Measurements from ENCODE around the gene ALLC. TPM values are rescaled to one million over a fixed set of nuclear protein-coding genes. Genes with fewer than 3 reads are reported as not detected.
A peak's percentile ranks its signal among the peaks of the same experiment; 100 is the strongest.

ALLC gene
- polyA plus RNA-seq, 2 of the 4 experiments (the other 2 are of a cell fraction), result not detected

DNA sequence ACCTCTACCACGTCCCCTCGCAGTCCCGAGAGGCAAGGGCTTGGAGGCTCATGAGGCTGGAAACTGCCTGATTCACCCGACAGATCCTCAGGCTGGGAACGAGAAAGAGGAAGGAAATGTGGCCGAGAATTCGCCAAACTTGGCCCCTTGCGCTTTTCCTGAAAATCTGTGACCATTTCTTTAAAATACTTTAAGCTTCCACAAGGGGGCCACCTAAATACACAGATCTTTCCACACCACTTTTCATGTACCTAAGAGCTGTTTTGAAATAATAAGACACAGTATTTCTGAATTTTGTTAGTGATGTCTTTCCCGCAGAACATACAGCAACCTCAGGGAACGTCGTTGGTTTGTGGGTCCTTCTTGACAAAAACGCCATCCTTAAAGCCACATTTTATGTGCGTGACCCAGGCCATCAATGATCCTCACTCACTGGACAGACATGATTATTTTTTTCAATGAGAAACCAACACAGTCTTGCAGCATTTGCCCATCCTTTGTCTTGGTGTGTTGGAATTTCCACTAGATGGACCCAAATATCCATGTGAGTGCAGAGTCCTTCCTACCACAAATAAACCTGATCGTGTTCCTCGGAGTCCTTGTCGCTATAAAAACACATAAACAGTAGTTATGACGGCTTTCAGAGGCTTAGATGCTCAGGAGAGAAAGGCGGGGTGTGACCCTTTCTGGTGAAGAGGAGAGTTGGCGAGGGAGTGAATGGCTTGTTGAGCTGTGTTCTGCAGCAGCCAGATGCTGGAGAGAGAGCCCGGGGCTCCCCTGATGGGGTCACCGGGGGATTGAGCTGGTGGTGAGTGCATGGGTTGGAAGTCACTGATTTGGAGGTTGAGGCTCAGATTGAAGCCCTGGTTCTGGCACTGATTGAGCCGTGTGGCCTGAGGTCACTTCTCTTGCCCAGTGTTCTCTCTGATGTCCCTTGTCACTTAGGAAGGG, 70.4 kb downstream of the ALLC start:
- POLR2A ChIA-PET, result interaction anchor here (0.8 kb wide), 1 partner anchor 10 kb away, joined by 3 read pairs; no protein-coding TSS in a partner anchor
- FAIRE-seq, result no peak
- Histone ChIP-seq H3K9me3 (no peaks in the 10 kb centered on the region), H3K4me3 (no peak overlapping the region), H3K4me1 (peaks cover 8% of the 10 kb centered on the region; the same call in 2 of the 3 replicates), H3K27ac (no peak overlapping the region), H3K4me2 (peak overlapping the region; percentile 47)
- DNase-seq (ENCODE audit: low read depth in 1 of 2, low spot score in 1 of 2), result peak; percentile 56 to 65
- peak in 1 of 2 experiments; percentile 67; a peak in 3 of 6 replicates for ATAC-seq
- WGBS (ENCODE audit: missing lambda C conversion rate), result 22% methylated on average over 22 of the region's 22 CpGs
- TF ChIP-seq GATA3 (IDR thresholded peaks at IDR 0.05; ENCODE audit: borderline replicate concordance), result no peak
- TF ChIP-seq, protein P1, sequence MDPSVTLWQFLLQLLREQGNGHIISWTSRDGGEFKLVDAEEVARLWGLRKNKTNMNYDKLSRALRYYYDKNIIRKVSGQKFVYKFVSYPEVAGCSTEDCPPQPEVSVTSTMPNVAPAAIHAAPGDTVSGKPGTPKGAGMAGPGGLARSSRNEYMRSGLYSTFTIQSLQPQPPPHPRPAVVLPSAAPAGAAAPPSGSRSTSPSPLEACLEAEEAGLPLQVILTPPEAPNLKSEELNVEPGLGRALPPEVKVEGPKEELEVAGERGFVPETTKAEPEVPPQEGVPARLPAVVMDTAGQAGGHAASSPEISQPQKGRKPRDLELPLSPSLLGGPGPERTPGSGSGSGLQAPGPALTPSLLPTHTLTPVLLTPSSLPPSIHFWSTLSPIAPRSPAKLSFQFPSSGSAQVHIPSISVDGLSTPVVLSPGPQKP (IDR thresholded peaks at IDR 0.05; ENCODE audit: low read depth, low read length), result no peak
- no peak for TF ChIP-seq RCOR1 (IDR thresholded peaks at IDR 0.05; ENCODE audit: low read depth, low read length)
- TF ChIP-seq, protein P2, sequence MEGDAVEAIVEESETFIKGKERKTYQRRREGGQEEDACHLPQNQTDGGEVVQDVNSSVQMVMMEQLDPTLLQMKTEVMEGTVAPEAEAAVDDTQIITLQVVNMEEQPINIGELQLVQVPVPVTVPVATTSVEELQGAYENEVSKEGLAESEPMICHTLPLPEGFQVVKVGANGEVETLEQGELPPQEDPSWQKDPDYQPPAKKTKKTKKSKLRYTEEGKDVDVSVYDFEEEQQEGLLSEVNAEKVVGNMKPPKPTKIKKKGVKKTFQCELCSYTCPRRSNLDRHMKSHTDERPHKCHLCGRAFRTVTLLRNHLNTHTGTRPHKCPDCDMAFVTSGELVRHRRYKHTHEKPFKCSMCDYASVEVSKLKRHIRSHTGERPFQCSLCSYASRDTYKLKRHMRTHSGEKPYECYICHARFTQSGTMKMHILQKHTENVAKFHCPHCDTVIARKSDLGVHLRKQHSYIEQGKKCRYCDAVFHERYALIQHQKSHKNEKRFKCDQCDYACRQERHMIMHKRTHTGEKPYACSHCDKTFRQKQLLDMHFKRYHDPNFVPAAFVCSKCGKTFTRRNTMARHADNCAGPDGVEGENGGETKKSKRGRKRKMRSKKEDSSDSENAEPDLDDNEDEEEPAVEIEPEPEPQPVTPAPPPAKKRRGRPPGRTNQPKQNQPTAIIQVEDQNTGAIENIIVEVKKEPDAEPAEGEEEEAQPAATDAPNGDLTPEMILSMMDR (IDR thresholded peaks at IDR 0.05), result peak; percentile 85
- no peak for TF ChIP-seq RFX5 (IDR thresholded peaks at IDR 0.05)
- TF ChIP-seq JUNB (IDR thresholded peaks at IDR 0.05), result no peak
- TF ChIP-seq EP300 (IDR thresholded peaks at IDR 0.05), result no peak
- TF ChIP-seq RAD21 (conservative IDR thresholded peaks at IDR 0.05 in 1 of 2, IDR thresholded peaks at IDR 0.05 in 1 of 2), result peak; percentile 79 to 80
- peak; percentile 59 for TF ChIP-seq SMC3 (IDR thresholded peaks at IDR 0.05)
- CTCF ChIA-PET, result interaction anchor here (0.8 to 5.8 kb wide), 34 partner anchors 9 to 328 kb away, joined by 3 to 66 read pairs (median 4); no protein-coding TSS in a partner anchor

DNA sequence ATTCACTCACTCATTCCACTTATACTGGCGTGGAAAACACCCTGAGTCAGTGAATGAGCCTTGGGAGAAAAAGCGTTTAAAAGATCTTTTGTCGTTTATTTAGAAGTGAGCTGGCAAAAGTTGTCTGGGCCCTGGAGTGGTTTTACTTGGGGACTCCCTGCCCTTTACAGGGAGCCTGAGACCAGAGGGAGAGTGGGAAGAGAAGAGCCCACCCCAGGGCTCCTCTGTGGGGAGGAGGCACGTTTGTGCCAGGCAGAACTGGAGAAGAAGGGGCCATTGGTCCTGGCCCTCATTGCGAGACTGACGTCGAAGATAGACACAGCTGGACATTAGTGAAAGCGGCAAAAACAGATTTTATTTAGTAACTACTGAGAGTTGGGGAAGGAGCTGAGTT, 71.1 kb downstream of the ALLC start:
- DNase-seq (ENCODE audit: low read depth in 1 of 2, low spot score in 1 of 2) (no peak), FAIRE-seq (no peak)

More for the DNA sequence above, 71.1 kb downstream of the ALLC start:
- ATAC-seq, result no peak
- H3K9me3 ChIP-seq, result no peaks in the 10 kb centered on the region
- ChIA-PET CTCF (interaction anchor here (1.0 to 5.8 kb wide), 21 partner anchors 10 to 328 kb away, joined by 3 to 66 read pairs (median 6); no protein-coding TSS in a partner anchor), POLR2A (no interaction called here)
- H3K4me2 ChIP-seq, result no peak overlapping the region
- no peak overlapping the region for H3K4me3 ChIP-seq
- 56% methylated on average over 8 of the region's 8 CpGs for WGBS (ENCODE audit: missing lambda C conversion rate)
- no peak for TF ChIP-seq ESRRA (IDR thresholded peaks at IDR 0.05; ENCODE audit: borderline replicate concordance, low read length)
- TF ChIP-seq NPAS2 (CRISPR knock-in tag; IDR thresholded peaks at IDR 0.05; ENCODE audit: borderline replicate concordance), result no peak
- no peak for TF ChIP-seq HOXA7 (CRISPR knock-in tag; IDR thresholded peaks at IDR 0.05)
- TF ChIP-seq POLR2A (IDR thresholded peaks at IDR 0.05; ENCODE audit: low read length), result no peak
- TF ChIP-seq MAFK (IDR thresholded peaks at IDR 0.05; ENCODE audit: partially characterized antibody), result no peak
- TF ChIP-seq SREBF2 (IDR thresholded peaks at IDR 0.05), result no peak
- TF ChIP-seq, protein P3, sequence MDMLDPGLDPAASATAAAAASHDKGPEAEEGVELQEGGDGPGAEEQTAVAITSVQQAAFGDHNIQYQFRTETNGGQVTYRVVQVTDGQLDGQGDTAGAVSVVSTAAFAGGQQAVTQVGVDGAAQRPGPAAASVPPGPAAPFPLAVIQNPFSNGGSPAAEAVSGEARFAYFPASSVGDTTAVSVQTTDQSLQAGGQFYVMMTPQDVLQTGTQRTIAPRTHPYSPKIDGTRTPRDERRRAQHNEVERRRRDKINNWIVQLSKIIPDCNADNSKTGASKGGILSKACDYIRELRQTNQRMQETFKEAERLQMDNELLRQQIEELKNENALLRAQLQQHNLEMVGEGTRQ (IDR thresholded peaks at IDR 0.05), result no peak
- TF ChIP-seq JUNB (IDR thresholded peaks at IDR 0.05), result no peak
- no peak for TF ChIP-seq TFCP2L1 (CRISPR knock-in tag; IDR thresholded peaks at IDR 0.05)
- TF ChIP-seq CHD4 (IDR thresholded peaks at IDR 0.05; ENCODE audit: borderline replicate concordance), result no peak
- no peak for TF ChIP-seq FOSB (CRISPR knock-in tag; IDR thresholded peaks at IDR 0.05)
- no peak for TF ChIP-seq HEYL (CRISPR knock-in tag; IDR thresholded peaks at IDR 0.05)
- no peak for TF ChIP-seq SMC3 (IDR thresholded peaks at IDR 0.05)
- TF ChIP-seq, protein P2 (IDR thresholded peaks at IDR 0.05), result no peak
- no peak for TF ChIP-seq NFE2L2 (conservative IDR thresholded peaks at IDR 0.05; ENCODE audit: low read length)
- TF ChIP-seq, protein P4, sequence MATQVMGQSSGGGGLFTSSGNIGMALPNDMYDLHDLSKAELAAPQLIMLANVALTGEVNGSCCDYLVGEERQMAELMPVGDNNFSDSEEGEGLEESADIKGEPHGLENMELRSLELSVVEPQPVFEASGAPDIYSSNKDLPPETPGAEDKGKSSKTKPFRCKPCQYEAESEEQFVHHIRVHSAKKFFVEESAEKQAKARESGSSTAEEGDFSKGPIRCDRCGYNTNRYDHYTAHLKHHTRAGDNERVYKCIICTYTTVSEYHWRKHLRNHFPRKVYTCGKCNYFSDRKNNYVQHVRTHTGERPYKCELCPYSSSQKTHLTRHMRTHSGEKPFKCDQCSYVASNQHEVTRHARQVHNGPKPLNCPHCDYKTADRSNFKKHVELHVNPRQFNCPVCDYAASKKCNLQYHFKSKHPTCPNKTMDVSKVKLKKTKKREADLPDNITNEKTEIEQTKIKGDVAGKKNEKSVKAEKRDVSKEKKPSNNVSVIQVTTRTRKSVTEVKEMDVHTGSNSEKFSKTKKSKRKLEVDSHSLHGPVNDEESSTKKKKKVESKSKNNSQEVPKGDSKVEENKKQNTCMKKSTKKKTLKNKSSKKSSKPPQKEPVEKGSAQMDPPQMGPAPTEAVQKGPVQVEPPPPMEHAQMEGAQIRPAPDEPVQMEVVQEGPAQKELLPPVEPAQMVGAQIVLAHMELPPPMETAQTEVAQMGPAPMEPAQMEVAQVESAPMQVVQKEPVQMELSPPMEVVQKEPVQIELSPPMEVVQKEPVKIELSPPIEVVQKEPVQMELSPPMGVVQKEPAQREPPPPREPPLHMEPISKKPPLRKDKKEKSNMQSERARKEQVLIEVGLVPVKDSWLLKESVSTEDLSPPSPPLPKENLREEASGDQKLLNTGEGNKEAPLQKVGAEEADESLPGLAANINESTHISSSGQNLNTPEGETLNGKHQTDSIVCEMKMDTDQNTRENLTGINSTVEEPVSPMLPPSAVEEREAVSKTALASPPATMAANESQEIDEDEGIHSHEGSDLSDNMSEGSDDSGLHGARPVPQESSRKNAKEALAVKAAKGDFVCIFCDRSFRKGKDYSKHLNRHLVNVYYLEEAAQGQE (IDR thresholded peaks at IDR 0.05), result no peak
- TF ChIP-seq NR3C1 (IDR thresholded peaks at IDR 0.05), result no peak
- no peak for TF ChIP-seq RCOR1 (IDR thresholded peaks at IDR 0.05; ENCODE audit: low read depth, low read length)
- TF ChIP-seq CEBPB (IDR thresholded peaks at IDR 0.05), result no peak
- no peak for TF ChIP-seq HDAC2 (IDR thresholded peaks at IDR 0.05)
- peaks cover 8% of the 10 kb centered on the region; the same call in 2 of the 3 replicates for H3K4me1 ChIP-seq
- H3K27ac ChIP-seq, result no peak overlapping the region

Measured in A549 (cell line).